A549 (cell line): ENCODE data around the gene GALNT18.

Source experiments
- CEBPB ChIP-seq, 2 experiments: fragments of >200 bp in 1 of 2; sonication (Bioruptor Twin) in 1 of 2; formaldehyde crosslinking in 1 of 2; IDR thresholded peaks; 2 replicates each; pipeline ENCODE4 v1.6.1; 2012 to 2016
- HDAC2 ChIP-seq: fragments of 200-600 bp; sonication (generic); IDR thresholded peaks from 2 replicates; pipeline ENCODE4 v1.6.1; 2016
- HOXA7 ChIP-seq: fragments of 250-450 bp; sonication (Bioruptor Pico); IDR thresholded peaks from 2 replicates; pipeline ENCODE4 v1.5.0; 2020; ENCODE audit warnings: mild to moderate bottlenecking, moderate library complexity
- POLR2A ChIP-seq: IDR thresholded peaks from 2 replicates; pipeline ENCODE4 v1.6.1; 2012; ENCODE audit warnings: mild to moderate bottlenecking, low read length
- TF ChIP-seq, protein P1 (sequence below): fragments of >200 bp; sonication (Bioruptor Twin); formaldehyde crosslinking; IDR thresholded peaks from 3 replicates; pipeline ENCODE4 v1.5.1; 2016
- TF ChIP-seq, protein P2 (sequence below): fragments of 450-650 bp; IDR thresholded peaks from 2 replicates; pipeline ENCODE4 v1.6.1; 2014; ENCODE audit warnings: antibody characterized with exemption

GRCh38 chr11:11267312-11267711 is 354.5 kb downstream of the GALNT18 start:
- no peak for TF ChIP-seq HOXA7 (CRISPR knock-in tag)
- no peak for TF ChIP-seq HDAC2
- TF ChIP-seq, protein P1, sequence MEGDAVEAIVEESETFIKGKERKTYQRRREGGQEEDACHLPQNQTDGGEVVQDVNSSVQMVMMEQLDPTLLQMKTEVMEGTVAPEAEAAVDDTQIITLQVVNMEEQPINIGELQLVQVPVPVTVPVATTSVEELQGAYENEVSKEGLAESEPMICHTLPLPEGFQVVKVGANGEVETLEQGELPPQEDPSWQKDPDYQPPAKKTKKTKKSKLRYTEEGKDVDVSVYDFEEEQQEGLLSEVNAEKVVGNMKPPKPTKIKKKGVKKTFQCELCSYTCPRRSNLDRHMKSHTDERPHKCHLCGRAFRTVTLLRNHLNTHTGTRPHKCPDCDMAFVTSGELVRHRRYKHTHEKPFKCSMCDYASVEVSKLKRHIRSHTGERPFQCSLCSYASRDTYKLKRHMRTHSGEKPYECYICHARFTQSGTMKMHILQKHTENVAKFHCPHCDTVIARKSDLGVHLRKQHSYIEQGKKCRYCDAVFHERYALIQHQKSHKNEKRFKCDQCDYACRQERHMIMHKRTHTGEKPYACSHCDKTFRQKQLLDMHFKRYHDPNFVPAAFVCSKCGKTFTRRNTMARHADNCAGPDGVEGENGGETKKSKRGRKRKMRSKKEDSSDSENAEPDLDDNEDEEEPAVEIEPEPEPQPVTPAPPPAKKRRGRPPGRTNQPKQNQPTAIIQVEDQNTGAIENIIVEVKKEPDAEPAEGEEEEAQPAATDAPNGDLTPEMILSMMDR, result no peak
- TF ChIP-seq CEBPB (IDR thresholded peaks at IDR 0.05), result no peak
- TF ChIP-seq POLR2A, result no peak
- TF ChIP-seq, protein P2, sequence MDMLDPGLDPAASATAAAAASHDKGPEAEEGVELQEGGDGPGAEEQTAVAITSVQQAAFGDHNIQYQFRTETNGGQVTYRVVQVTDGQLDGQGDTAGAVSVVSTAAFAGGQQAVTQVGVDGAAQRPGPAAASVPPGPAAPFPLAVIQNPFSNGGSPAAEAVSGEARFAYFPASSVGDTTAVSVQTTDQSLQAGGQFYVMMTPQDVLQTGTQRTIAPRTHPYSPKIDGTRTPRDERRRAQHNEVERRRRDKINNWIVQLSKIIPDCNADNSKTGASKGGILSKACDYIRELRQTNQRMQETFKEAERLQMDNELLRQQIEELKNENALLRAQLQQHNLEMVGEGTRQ, result no peak
